Ishikawa (cell line): ENCODE measurements around the gene GABRR2.

Experiments used
- CREB1 ChIP-seq: IDR thresholded peaks from 2 replicates; pipeline ENCODE4 v1.6.1; 2012; ENCODE audit warnings: low read depth
- EGR1 ChIP-seq: IDR thresholded peaks from 2 replicates; pipeline ENCODE4 v1.6.1; 2012
- EP300 ChIP-seq: IDR thresholded peaks from 2 replicates; pipeline ENCODE4 v1.6.1; 2012; ENCODE audit warnings: borderline replicate concordance
- REST ChIP-seq: IDR thresholded peaks from 2 replicates; pipeline ENCODE4 v1.6.1; 2012; ENCODE audit warnings: low read depth, mild to moderate bottlenecking
- TAF1 ChIP-seq: IDR thresholded peaks from 2 replicates; pipeline ENCODE4 v1.6.1; 2012; ENCODE audit warnings: low read depth, mild to moderate bottlenecking
- TCF12 ChIP-seq: IDR thresholded peaks from 2 replicates; pipeline ENCODE4 v1.6.1; 2012; ENCODE audit warnings: low read depth
- TF ChIP-seq, protein P1 (sequence below): IDR thresholded peaks from 2 replicates; pipeline ENCODE4 v1.6.1; 2012

GRCh38 chr6:89243331-89243629 is 71.8 kb downstream of the GABRR2 start:
- TF ChIP-seq CREB1: no peak
- TF ChIP-seq, protein P1, sequence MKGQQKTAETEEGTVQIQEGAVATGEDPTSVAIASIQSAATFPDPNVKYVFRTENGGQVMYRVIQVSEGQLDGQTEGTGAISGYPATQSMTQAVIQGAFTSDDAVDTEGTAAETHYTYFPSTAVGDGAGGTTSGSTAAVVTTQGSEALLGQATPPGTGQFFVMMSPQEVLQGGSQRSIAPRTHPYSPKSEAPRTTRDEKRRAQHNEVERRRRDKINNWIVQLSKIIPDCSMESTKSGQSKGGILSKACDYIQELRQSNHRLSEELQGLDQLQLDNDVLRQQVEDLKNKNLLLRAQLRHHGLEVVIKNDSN: no peak
- TF ChIP-seq TAF1: no peak
- TF ChIP-seq TCF12: no peak
- TF ChIP-seq REST: no peak
- no peak for TF ChIP-seq EP300
- no peak for TF ChIP-seq EGR1
